ENCODE results near the gene RAB7B. TPM values are rescaled to one million over a fixed set of nuclear protein-coding genes. Genes with fewer than 3 reads are reported as not detected.

RAB7B gene
- total and polyA plus RNA-seq, 2 of the 13 experiments (the other 11 are each of a cell fraction or from before 2014, with no cell fraction given): 0.05 to 0.46 TPM

- no peak for TF ChIP-seq ZNF281 (CRISPR knock-in tag; IDR thresholded peaks at IDR 0.05; ENCODE audit: borderline replicate concordance)
- TF ChIP-seq CEBPZ (IDR thresholded peaks at IDR 0.05; ENCODE audit: low read length): no peak
- TF ChIP-seq ZNF597 (CRISPR knock-in tag; IDR thresholded peaks at IDR 0.05): no peak
- TF ChIP-seq ZNF280D (CRISPR knock-in tag; IDR thresholded peaks at IDR 0.05): no peak
Observed at GRCh38 chr1:205948039-205948438, 55.2 kb downstream of the RAB7B start (continued).
